GM19351 (cell line): ENCODE results near the gene MYH10.

Experiments
- ATAC-seq: cut with Tn5 transposase; IDR thresholded peaks from one replicate; pipeline ENCODE4 v1.9.1; 2021; ENCODE audit warnings: mild to moderate bottlenecking, moderate library complexity; ENCODE audit not compliant: unreplicated experiment

MYH10 gene

DNA sequence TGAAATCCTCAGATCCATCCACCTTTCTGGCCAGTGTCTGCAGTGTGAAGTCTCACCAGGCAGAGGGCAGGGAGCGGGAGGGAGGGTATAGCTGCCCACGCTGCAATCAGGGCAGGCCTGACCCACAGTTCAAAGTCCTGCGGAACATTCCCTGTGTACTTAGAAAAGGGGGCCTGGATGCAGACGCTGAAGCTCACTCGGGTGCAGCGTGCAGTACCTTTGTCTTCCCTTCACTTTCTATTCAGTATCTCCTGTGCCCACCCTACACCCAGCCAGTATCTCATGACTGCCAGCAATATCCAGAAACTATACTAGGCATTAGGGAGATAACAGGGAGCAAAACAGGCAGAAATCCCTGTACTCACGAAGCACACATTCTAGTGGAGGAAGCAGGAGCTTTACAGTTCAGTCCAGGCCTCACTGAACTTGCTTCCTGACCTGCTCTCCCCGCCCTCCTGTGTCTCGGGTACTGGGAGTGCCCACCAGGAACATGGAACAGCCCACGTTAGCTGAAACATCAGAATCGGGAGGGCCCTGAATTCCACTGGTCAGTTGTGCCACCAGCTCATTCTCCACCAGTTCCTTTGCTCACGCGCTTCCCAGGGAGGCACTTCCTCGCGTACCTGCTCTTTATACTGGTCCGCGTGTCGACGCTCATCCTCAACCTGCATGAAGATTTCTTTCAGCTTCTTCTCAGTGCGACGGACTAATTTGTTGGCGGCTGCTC is 152.6 kb downstream of the MYH10 start:
- ATAC-seq: no peak

DNA sequence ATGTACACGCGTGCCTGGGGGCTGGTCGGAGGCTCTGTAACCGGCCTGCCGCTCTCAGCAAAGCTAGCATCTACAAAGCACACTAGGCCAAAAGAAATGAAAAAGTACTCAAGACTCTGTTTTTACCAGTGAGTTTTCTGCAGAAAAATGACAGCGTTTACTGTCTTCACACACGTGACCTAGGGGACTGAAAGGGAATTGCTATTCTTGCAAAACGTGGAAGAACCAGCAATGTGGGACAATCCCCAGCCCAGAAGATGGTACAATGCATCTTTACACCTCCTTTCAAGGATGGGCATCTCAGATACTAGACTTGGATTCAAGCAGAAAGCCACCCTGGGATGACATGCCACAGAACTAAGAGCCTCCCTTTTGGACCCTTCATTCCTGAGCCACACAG is 153.4 kb downstream of the MYH10 start:
- no peak for ATAC-seq

DNA sequence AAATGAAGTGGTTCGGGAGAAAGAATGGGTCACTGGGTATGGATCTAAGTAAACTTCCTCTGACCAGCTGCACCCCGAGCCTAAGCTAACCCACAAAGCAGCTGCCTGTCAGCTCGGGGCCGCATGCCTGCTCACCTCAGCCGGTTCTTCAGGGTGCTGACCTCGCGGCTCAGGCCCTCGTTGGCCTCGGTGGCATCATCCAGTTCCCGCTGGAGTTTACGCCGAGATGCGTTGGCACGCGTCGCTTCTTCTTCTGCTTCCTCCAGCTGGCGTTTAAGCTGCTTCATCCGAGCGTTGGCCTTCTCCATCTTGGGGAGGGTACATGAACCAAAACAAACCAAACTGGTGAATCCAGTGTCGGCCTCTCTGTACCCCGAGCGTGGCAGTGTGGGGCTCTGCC is 153.8 kb downstream of the MYH10 start:
- no peak for ATAC-seq

DNA sequence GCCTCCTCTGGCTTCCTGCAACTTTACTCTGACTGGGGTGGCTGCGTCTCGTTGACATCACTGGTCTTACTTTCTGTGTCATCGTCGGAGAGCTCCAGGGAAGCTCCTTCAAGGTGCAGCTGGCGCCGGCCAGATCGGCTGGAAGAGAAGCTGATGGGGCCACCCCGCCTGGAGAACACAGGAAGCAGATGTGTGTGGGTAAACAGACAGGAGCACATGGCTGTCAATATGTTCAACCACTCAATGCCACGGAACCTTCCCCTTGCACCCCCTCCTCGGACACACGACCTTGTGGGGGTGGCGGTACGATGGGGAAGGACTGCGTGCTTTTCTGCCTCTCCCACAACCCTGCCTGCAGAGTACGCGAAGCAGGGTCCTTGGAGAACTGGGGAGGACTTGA is 154.7 kb downstream of the MYH10 start:
- no peak for ATAC-seq

DNA sequence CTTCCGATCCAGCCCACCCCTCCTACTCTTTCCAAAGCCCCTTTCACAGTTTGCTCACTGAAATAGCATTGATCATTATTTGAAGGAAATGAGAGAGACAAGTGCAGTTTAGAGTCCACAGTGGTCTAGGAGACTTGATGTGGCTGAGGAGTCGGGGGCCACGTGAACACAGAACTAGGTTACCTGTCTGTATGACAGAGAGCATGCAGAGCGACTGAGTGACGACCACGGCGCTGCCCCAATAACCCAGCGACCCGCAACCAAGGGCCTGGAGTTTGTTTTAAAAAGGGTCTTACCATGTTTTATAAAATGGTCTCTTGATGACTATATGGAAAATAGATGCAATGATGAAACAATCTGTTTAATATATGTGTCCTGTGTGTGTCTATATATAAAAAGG is 155.3 kb downstream of the MYH10 start:
- no peak for ATAC-seq

DNA sequence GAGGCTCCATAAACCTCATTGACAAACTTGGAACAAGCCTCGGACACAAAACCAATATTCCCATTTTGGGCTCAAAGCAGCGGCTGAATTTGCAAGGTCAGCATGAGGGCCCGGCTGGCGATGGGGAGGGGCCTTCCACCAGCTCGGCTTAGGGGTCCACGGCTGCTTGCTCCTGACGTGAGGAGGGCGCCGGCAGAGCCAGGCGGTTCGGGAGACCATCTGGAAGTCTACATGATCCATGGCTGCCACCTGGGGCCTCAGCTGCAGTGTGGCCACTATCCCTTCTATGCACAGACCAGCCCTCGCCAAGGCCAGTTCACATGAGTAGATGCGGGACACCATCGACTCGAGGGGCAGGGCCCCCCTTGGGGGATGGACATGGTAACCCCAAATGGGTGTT is 155.7 kb downstream of the MYH10 start:
- ATAC-seq: no peak

DNA sequence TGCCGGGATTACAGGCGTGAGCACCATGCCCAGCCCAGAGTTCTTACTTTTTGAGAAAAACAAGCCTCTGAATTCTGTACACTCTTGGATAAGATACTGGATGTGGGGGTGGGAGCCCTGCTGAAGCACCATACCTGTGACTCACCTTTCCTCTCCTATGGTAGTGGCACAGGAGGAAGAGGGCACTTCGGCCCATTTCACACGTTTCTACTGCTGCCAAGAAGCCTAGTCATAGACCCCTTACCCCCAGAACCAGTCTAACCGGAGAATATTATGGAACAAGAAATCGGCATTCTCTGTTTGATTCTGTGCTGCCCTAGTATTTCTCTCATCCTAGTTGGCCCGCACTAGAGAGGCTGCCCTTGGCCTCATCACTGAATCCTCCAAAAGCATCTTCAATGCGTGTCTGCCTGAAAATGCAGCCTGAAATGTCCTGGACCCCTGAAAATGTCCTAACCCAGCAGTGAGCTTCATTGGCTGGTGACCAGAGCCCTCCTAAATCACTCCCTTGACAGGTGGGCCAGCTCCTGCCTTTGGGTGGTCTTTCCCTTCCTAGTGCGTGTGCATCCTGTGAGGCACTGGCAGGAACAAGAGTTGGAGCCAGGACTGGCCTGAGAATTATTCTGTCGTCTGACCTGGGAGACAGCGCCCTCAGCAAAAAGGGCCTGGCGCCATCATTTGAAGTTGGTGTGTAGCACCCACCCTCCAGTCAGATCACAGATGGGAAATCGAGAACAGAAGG is 156.9 kb downstream of the MYH10 start:
- no peak for ATAC-seq

DNA sequence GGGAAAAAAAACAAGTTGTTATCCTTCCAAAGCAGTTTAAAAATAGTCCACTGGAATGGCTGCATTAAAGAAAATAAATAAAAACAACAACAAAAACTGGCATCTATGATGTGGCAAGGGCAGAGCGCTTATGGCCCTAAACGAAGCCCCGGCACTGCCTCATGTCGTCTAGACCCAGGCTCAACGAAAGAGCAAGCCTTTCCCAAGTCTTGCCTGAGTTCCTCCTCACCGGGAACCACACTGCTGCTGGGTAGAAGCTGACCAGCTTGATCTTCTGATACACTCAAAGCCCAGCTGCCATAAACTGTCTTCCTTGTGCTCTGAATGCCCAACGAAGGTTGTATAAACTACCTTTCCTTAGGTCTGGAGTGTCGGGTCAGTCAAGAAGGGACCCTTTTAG is 157.9 kb downstream of the MYH10 start:
- ATAC-seq: no peak

DNA sequence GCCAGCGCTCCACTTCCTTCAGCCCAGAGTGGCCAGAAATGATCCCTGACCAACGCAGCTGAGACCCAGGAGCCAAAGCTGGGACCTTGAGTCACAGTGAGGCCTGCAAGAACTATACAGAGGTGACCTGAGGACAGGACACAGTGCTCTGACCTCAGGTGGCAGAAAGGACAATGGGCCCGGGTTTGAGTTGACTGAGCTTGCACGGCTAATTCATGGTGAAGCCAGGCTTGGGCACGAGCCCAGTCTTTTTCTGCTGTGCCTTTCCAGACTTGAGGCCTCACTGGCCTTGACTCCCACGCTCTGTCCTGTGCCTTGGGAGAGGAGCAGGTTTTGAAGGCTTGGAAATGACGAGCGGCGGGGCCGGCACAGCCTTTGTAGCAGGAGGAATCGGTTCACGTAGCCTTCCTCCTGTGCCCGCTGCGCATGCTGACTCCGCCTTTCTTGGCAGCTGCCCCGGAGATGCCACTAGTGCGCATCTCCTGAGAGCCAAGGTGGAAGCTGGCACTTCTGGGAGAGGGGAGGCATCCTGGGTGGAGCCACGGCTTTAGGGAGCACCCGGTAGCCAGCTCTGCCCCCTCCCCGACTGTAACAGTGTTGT is 160.0 kb downstream of the MYH10 start:
- ATAC-seq: no peak

DNA sequence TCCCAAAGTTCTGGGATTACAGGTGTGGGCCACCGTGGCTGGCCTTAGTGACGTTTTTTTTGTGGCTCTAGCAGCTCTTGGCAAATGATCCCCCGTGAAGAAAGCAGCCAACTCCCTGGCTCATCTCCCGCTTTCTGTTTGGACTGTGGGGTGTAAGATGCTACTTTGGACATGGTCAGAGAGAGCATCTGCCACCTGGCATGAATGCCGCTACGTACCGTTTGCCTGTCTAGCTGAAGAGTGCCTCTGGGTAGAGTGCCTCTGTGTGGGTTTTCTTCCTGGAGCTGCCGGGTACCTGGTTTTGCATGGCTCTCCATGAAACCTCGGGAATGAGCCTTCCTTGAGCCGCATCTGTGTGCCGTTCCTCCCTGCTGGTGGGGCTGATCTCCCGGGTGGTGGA is 160.6 kb downstream of the MYH10 start:
- no peak for ATAC-seq

DNA sequence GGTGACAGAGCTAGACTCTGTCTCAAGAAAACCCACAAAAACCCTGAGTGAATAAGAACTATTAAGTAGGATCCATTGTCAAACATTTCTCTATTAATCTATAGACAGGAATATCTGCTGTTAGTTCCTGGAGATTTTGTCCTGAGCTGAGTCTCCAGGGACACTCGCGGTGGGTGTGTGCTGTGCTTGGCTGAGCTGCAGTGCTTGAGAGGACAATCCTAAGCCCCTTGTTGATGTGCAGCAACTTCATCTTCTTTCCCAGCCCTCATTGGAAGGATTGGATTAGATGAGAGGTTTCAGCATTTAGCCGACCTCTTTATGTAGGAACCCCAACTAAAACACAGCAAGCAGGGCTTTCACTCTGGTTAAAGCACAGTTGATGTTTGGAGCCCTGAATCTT is 161.5 kb downstream of the MYH10 start:
- ATAC-seq: no peak

DNA sequence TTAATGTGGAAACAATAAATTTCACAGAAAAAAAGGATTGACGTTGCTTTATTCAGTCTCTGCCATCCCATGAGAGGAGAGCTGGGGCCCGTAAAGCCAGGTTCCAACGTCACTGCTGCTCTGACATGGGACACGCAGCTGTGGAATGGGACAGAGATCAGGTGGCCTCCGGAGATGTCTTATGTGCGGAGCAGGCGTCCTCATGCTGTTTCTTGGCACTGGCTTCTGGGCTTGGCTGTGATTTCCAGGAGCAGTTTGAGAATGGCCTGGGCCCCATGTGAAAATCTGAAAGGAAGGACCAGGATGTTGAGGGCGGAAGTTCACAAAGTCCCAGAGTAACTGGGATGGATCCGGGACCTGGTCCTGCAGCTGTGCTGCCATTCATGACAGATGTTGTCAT is 162.4 kb downstream of the MYH10 start:
- ATAC-seq: no peak

DNA sequence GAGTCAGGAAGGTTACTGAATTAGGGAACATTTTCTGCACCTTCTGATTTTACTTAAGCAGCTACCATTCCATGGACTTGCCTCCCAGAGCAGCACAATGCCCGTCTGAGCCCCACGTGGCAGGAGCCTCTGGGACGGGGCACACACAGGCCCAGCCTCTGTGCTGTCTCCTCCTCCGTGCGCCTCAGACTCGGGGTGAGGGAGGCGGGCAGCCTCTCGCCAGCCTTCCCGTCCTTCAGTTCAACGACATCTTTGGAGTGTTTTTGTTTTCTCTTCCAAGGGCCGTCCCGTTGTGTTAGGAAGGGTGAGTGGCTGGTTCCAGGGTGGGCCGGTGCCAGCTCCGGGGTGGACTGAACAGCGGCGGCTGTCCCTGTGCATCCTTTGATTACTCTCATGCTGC is 163.0 kb downstream of the MYH10 start:
- no peak for ATAC-seq

DNA sequence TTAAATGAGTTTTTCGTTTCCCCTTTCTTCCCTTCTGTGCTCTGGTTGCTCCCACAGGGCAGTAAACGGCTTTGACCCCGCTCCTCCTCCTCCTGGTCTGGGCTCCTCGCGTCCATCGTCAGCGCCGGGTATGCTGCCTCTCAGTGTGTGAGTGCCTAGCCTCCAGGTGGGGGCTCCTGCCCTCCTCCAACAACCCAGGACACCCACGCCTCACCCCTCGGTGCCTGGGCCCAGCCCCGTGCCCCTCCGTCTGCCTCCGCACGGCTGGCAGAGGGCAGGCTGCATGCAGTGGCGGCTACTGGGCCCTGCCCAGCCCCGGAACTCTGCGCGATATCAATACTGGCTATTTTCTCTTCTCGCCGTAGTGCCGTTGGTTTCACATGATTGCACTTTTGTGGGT is 163.7 kb downstream of the MYH10 start:
- ATAC-seq: no peak

DNA sequence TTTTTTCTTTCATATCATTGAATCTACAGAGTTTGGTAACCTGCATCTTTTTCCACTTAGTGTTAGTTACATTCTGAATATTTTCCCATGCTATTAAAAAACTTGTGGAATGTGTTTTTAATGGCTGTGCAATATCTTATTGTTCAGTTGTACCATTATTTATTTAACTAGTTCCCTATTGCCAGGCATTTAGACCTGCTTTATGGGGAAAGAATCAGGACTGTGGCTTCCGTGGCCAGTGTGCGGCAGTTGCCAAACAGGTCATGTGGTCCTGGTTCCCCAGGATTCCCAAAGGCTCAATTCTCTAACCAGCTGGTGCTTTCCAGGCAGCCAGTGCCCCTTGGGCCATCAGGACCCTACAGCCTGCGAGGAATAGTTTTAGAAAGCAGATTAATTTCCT is 164.1 kb downstream of the MYH10 start:
- ATAC-seq: no peak

DNA sequence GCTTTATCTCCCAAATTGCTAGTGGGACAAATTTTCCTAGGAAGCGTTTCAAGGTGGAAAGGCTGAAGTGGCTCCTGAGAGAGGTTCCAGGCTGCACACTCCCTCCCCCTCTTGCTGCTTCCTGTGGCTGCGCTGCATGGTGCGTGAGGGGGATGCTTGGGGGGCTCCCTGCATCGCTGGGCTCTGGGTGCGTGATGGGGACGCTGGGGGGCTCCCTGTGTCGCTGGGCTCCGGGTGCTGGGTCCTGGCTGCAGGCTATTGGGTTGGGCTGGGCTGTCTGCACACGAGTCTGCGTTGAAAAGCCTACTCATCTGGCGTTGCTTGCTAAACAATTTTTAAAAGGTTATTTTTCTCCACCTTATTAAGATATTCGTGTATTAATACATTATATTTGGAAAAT is 164.8 kb downstream of the MYH10 start:
- no peak for ATAC-seq

DNA sequence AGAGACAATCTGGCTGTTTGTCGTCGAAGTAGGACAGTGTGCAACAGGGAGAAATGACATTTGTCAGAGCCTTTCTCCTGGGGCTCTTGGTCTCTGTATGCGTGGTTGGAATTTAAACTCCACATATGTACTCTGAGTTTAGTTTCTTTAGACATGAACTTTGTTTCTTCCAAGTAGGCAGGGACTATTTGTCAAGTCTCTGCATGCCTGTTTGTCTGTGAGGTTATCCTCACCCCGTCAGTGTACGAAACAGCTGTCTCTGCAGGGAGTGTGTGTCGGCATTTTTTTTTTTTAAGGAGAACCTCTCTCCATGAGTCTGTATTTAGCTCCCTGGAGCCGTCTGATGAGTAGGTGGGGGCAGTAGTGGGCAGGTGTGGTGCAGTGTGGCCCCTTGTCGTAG is 165.2 kb downstream of the MYH10 start:
- no peak for ATAC-seq

DNA sequence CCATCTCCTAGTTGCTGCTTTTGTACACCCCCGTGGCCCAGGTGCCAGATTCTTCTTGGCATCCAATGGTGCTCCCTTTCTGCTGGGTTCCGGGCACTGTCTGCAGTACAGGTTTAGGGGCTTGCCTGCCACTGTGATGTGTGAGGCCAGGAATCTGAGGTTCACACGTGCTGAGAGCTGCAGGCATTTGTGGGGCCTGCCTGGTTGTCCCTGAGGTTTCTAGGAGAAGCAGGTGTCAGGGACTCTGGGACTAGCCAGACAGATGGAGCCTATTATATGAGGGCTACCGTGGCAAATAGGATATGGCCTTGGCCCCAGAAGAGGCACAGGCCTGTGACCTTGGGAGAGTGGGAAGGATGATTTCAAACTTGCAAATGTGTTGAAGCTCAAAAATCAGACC is 165.6 kb downstream of the MYH10 start:
- no peak for ATAC-seq

DNA sequence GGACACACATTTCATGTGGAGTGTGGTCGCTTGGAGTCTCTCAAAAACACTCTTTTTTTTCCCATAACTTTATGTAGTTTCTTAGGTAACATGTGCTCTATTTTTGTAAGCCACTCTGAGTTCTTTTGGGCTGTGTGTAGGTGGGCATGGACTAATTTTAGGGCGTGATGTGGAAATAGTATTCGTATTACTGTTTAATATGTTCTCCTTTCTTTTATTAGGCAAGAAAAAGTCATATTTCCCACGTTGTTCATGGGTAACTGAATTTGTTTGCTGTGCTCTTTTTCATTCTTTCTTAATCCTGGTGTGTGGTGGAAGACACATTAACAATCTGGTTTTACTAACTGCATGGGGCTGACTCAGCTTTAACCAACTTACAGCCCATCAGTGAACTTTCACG is 167.4 kb downstream of the MYH10 start:
- ATAC-seq: no peak

DNA sequence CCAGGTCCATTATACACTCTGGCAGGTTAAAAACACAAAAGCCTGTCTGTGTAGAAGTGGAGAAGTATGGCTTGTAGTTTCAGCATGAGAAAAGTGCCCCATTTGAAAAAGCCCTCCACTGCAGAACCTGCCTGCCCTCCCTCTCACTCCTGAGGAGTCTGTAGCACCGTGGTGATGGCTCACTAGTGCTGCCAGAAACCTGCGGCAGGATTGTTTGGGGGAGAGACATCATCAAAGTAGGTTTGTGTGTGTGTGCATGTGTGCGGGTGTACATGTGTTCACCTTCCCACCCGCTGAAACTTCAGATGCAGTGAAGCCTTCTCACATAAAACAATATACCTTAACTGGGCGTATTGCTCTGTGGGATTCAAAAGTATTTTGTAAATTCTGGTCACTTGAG is 168.0 kb downstream of the MYH10 start:
- no peak for ATAC-seq

DNA sequence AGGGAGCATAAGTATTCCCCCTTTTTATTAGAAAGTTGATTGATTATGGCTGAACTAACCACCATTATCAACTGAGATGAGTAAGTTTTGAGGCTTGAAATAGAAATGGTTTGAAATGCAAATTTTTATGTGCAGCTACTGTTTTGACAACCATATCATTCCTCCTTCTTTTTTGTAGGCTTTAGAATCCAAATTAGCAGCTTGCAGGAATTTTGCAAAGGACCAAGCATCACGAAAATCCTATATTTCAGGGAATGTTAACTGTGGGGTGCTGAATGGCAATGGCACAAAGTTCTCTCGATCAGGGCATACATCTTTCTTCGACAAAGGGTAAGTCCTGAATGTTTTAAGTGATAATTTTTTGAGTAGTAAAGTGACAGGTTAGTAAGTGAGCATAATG is 170.7 kb downstream of the MYH10 start:
- ATAC-seq: no peak

DNA sequence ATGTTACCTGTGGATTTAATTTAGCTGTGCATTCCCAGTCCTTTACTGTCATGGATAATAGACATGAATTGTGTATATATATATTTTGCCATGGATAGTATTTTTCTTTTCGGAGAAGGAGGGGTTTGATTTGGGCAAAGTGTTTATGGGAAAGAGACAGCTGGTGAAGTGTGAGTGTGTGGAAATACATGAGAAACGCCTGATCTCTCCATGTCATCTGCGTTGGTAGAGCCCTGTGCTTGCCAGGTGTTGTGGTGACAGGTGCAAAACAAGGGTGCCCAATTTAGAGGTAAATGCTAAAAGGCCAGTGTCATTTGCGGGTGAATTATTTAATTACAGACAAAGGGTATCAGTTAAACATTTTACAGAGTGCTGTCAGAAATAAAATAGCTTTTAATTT is 171.4 kb downstream of the MYH10 start:
- no peak for ATAC-seq
